Stimulated activated CD8-positive, alpha-beta memory T cell treated with anti-CD3 and anti-CD28 coated beads, Interleukin-12 subunit alpha, Interleukin-12 subunit beta, amount 100 ng/mL, for 24 hours (primary cell): Measurements from ENCODE around the gene GRM7.

Experiments used
- DNase-seq: peaks from one replicate; pipeline ENCODE4 v3.0.0-alpha.2; 2020; ENCODE audit errors: extremely low read depth

Gene GRM7

DNA sequence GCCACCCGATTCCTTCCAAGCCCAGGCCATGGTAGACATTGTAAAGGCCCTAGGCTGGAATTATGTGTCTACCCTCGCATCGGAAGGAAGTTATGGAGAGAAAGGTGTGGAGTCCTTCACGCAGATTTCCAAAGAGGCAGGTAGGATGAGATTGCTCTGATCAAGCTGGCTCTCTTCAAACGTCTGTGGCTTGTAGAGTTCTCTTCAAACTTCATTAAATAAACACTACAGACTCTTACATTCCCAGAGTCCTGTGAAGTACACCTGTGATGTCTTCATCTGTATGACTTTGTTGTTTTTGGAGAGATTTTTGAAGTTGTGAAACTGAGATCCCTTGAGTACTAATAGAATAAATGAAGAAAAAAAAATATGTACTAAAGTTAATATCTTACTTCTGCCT is 285.6 kb downstream of the GRM7 start:
- no peak for DNase-seq

DNA sequence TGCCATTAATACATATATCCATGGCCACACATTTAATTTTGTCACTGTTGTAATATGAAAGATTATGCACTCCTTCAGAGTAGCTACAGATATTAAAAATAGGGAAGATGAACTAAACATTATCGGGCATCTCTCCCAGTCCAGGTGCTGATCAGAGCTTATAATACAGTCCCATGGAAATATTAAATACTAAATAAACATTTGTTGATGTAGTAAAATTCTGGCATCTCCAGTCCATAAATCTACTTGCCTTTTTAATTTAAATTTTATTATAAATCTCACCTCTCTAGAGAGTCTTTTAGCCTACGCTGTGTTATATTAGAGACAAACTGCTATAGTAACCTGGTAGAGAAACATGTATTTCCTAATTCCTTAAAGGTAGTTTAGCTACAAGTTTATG is 297.6 kb downstream of the GRM7 start:
- no peak for DNase-seq

DNA sequence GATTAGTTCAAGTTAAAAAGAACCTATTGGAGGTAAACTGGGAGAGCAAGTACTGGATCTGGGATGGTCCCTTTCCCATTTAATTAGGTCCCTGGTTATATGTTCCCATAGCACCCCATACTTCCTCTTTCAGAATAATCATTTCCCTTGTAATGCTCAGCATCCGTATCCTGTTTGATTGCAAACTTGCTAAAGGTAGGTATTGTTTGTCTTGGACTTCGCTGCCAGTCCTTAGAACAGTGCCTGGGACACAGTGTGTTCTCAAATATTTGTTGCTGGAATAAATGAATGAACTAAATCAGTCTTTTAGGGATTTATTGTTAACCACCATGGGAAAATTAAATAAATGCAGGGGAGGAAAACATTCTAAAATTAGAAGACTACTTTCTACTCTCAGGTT is 299.8 kb downstream of the GRM7 start:
- no peak for DNase-seq

DNA sequence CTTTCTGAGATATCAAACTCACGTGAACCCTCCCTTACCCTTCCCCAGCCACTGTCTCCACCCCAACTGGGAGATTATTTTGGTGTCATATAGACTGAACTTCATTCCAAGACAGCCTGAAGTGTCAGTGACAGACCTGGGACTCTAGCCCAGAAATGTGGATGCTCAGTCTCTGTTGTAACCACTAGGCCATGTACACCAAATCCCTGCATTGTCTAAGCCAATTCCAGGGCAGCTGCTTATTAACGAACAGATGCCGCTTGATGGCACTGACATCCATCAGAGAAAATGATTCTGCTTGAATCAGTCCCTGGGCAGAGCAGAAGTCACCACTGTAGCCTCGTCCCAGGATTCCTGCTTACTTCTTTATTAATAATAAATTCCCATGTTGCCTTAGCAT is 305.5 kb downstream of the GRM7 start:
- no peak for DNase-seq

DNA sequence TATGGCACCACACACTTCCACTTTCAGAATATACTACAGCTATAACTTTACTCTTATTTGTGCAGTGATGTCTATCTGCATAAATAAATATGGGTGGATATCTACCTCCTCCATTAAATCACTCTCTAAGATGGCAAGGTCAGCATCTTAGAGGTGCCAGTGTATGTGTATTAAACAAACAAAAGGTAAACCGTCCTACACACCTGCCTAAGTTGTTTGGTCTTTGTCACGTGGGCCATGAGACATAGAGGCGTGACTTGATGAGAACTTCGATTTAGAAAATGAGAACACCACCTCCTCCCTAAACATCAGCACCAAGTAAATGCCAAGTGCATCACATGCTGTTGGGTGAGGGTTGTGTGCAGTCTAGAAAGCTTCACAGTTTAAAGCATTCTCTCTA is 310.6 kb downstream of the GRM7 start:
- no peak for DNase-seq

- no peak for DNase-seq
Measured at GRCh38 chr3:7172996-7173395, 312.1 kb downstream of the GRM7 start.

DNA sequence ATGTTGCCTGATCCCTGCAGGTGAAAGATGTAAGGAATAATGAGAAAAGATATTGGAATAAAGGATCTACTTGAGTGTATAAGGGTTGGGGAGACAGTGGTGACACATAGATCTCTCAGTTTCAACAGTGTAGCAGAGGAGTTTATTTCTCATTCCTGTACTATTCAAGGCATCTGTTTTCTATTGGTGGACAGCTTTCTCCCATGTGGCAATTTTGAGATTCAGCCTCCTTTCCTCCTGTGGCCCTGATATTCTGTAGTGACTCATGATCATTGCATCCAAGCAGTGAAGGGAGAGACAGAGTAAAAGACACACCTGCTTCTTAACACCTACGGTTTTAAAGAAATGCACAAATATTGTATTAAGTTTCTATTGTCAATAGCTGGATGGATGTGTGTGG is 327.6 kb downstream of the GRM7 start:
- no peak for DNase-seq

GRCh38 chr3:7190095-7190494 is 329.2 kb downstream of the GRM7 start:
- DNase-seq: no peak

GRCh38 chr3:7193269-7193668 is 332.4 kb downstream of the GRM7 start:
- DNase-seq: no peak

GRCh38 chr3:7194071-7194835 is 333.3 kb downstream of the GRM7 start:
- DNase-seq: no peak

DNA sequence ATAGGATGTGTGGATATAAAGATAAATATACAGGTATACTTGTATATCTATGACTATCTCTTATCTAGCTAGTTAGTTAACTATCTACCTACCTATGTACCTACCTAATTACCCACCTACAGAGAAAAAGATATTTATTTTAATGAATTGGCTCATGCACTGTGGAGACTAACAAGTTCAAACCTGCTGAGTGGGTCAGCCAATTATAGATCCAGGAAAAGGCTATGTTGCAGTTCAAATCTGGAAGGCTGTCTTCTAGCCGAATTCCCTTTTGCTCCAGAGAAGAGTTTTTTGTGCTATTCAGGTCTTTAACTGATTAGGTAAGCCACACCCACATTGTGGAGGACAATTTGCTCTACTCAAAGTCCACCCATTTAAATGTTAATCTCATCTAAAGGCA is 335.0 kb downstream of the GRM7 start:
- no peak for DNase-seq

DNA sequence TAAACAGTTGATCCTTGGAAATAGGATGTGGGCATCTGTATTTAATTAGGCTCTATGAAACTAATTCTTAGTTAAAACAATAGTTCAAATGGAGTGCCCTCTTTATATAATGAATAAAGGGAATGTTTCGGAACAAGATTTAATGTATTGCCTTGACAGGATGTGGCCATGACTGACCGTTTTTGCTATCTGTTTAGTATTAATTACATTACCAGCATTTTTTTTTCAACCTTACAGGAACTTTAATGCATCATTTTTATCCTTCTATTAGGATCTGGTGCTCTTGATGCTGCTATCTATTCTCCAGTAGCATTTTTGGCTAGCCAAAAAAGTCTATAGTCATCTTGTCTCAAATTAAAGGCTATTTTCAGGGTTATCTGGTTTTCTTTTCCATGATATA is 340.9 kb downstream of the GRM7 start:
- no peak for DNase-seq

- DNase-seq: no peak
Measured at GRCh38 chr3:7203969-7204847, 343.3 kb downstream of the GRM7 start.

DNA sequence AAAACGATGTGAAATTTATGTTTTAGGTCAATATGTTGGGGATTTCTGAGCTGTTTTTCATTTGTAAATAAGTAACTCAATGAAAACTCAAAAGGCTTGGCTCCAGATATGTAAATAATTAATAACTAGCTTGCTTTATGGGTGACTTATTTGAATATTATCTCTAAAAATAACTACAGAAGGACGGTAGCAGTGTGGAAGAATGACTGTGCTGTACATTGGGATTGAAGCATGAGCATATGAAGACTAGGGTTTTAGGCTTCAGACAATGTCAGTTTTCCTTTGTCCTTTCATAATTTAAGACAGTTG is 343.9 kb downstream of the GRM7 start:
- no peak for DNase-seq

DNA sequence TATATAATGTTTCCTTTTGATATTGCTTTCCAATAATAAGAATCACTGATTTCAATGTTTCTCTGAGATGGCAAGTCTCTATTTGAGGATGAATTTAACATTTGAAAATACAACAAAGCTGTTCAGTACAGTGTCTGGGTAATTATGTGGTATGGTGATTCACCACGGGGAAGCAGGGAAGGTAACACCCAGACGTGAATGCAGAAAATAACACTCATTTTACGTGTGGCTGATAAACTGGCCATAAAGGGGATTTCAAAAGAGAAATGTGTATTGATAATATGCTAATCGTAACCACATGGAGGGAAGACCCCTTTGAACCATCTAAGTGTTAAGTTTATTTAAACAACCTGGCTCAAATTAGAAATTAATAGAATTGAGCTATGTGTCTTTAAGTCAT is 344.6 kb downstream of the GRM7 start:
- no peak for DNase-seq

- no peak for DNase-seq
Measured at GRCh38 chr3:7205962-7206361, 345.0 kb downstream of the GRM7 start.

- DNase-seq: no peak
Measured at GRCh38 chr3:7207125-7207524, 346.2 kb downstream of the GRM7 start.

GRCh38 chr3:7207928-7208327 is 347.0 kb downstream of the GRM7 start:
- no peak for DNase-seq

GRCh38 chr3:7209098-7209497 is 348.2 kb downstream of the GRM7 start:
- no peak for DNase-seq

DNA sequence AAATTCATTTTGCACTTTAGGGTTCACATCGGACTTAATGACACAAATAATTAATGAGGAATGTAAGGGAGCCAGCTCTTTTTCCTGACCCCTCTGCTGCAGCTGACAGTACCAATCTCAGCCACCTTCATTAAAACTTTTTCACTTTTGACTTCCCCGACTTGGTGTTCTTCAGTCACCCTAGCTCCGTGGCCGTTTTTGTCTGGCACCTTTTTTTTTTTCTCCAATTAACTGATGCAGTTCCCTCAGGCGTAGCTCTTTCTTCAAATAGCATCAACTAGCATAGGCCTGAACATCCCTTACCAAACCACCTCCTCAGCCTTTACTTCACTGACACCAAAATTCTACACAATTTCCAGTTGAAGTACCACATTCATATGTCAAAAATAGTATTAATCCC is 350.8 kb downstream of the GRM7 start:
- no peak for DNase-seq

DNA sequence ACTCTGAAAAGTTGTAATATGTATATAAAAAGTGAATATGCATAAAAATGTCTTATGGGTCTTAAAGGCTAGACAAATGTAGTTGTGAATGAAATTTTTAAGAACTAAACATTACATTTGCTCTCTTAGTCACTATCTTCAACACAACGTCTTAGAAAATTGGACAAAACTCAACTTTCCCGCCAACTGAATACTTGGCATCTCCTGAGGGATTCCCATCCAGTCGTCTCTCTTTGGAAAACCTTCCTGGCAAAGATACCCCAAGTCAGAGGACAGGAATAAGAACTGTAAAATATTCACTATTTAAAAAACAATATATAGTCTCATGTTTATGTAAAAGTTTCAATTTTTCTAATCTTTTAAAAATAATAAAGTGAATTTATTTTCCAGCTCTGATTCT is 354.8 kb downstream of the GRM7 start:
- DNase-seq: no peak

DNA sequence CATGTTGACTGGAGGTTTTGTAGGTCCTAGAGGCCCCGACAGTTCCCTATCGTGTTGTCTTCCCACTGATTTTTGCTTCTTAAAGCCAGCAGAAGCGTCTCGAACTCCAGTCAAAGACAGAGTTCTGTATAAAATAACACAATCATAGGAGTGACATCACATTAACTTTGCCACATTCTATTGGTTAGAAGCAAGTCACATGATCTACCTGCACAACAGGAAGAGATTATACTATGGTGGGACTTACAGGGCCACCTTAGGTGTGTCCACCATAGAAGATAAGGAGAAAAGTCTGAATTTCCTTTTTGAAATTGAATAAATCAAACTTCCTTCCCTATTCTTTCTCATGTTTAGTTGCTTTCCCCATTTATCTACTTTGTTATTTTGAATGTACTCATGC is 365.5 kb downstream of the GRM7 start:
- DNase-seq: no peak

GRCh38 chr3:7238565-7239295 is 377.8 kb downstream of the GRM7 start:
- no peak for DNase-seq
